Choroid plexus epithelial cell (primary cell): Measurements from ENCODE around the gene SBF1.
"Not testable (repeated sequence)": the region's sequence is repeated elsewhere in the genome, so short reads cannot be mapped to it uniquely, and the experiment has no call there.

ENCODE experiments used
- DNase-seq: peaks from one replicate; pipeline ENCODE4 v3.0.0-alpha.2; 2010; ENCODE audit warnings: low read depth
- H3K4me3 ChIP-seq: 2 replicates; pipeline ENCODE4 v1.5.1; 2011; ENCODE audit warnings: low read depth, mild to moderate bottlenecking, control low read depth, low read length, moderate library complexity
- TF ChIP-seq, protein P1 (sequence below): conservative IDR thresholded peaks from 2 replicates; pipeline ENCODE4 v1.5.1; 2011; ENCODE audit warnings: low read depth, mild to moderate bottlenecking, control low read depth, inconsistent platforms, low read length, moderate library complexity

SBF1 gene

DNA sequence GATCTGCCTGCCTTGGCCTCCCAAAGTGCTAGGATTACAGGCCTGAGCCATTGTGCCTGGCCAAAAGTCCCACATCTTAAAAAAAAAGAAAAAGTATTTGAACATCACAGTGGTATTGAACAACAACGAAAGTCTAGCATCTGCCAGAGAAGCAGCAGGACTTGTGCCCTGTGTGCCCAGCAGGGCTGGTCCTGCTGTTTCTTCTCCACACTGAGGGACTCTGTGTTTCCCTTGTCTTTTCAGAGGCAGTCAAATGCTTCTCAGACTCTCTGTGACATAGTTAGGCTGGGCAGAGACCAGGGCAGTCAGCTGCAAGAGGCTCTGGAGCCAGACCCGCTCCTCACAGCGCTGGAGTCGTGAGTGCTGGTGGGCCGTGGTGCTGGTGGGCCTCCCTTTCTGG lies 56.2 kb downstream of the SBF1 start:
- no peak overlapping the region for H3K4me3 ChIP-seq
- TF ChIP-seq, protein P1, sequence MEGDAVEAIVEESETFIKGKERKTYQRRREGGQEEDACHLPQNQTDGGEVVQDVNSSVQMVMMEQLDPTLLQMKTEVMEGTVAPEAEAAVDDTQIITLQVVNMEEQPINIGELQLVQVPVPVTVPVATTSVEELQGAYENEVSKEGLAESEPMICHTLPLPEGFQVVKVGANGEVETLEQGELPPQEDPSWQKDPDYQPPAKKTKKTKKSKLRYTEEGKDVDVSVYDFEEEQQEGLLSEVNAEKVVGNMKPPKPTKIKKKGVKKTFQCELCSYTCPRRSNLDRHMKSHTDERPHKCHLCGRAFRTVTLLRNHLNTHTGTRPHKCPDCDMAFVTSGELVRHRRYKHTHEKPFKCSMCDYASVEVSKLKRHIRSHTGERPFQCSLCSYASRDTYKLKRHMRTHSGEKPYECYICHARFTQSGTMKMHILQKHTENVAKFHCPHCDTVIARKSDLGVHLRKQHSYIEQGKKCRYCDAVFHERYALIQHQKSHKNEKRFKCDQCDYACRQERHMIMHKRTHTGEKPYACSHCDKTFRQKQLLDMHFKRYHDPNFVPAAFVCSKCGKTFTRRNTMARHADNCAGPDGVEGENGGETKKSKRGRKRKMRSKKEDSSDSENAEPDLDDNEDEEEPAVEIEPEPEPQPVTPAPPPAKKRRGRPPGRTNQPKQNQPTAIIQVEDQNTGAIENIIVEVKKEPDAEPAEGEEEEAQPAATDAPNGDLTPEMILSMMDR = no peak
- no peak for DNase-seq

DNA sequence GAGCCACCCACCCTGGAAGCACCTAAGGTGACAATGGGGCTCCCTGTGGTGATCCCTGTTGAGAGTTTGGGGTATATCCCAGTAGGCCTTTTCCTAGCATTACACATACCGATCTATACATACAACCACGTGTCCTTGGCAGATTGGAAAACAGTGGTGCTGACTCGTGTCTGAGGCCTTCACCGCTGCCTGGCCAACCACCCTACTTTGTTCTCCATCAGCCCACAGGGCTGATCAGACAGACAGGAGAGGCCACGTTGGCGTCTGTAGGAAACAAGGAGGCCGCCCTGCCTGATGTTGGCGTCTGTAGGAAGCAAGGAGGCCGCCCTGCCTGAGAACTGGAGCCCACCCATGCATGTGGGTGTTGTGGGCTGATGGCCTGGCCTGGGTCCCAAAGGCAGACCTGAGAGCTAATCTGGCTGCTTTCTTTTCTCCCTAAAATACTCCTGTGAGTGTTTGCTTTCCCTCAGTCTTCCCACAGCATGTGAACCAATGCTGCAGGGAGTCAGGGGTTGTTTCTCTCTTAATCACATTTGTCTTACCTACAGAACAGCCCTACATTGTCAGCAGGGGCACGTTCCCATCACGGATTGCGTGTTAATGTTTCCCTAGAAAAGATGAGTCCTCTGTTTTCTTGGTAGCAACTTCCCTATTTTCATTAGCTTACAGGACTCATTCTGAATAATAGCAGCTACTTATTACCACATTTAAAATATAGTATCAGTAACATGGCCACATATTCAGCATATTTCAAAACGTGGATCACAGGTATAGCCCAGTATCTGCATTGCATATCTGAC lies 57.2 kb downstream of the SBF1 start:
- no peak overlapping the region for H3K4me3 ChIP-seq
- DNase-seq = no peak
- TF ChIP-seq, protein P1 = no peak

DNA sequence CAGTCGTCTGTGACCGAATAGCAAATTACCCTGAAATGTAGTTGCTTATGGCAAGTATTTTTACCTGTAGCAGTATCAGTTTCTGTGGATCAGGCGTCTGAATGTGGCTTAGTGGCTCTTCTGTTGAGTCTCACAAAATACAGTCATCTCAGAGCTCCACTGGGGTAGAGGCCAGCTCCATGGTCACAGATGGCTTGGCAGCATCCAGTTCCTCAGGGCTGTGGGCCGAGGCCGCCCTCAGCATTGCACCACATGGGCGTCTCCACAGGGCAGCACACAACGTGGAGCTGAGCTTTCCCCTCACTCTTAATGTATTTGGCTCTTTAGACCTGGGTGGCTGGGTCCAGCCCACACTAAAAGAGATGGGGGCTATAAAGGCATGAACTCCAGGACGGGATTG lies 57.8 kb downstream of the SBF1 start:
- TF ChIP-seq, protein P1 = no peak
- DNase-seq = no peak
- no peak overlapping the region for H3K4me3 ChIP-seq

DNA sequence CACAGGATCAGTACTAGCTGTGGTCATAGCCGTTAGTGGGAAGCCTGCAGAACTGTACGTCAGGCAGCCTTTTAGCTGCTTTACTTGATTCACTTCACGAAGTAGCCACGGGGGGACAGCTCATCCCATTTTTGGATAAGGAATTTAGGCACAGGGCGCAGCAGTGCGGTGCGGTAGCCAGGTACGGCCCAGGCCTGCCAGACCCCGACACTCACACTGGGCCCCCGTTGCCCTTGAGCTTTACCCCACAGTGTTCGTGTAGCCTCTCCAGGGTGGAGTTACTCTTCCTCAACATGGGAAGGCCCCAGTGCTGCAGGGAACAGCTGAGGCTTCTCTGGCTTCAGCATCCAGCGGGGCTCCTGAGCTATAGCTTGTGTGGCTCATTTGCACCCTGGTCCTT lies 59.4 kb downstream of the SBF1 start:
- TF ChIP-seq, protein P1 = no peak
- DNase-seq = no peak
- H3K4me3 ChIP-seq = no peak overlapping the region

DNA sequence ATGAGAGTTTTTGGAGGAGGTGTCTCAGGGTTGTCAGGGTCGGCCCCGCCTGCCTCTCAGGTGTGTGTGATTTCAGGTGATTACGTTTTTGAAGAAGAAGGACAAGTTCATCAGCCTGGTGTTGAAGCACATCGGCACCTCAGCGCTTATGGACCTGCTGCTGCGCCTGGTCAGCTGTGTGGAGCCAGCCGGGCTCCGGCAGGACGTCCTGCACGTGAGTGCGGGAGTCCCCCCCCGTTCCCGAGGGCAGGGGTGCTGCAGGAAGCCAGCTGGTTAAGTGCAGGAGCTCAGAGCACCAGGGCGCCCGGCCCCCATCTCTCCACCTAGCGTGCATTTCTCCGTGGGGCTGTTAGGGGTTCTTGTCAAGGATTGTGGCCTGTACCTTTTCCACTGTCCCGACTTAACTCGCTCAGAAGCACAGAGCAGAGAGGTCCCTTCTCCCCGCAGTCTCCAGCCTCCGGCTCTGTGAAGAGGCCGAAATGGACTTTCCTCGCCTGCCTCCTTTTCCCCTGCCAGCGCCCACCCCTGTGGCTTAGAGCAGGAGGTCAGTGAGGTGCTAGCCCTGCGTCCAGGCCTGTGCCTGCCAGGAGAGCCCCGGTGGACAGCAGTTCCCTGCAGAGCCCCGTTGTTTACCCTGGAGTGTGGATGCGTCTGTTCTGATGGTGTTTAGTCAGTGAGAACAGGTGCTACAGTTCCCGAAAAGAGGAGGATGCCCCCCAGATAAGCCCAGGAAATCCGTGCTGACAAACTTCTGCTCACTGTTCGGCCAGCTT lies 60.2 kb downstream of the SBF1 start:
- TF ChIP-seq, protein P1 = no peak
- H3K4me3 ChIP-seq = no peak overlapping the region
- DNase-seq = no peak

DNA sequence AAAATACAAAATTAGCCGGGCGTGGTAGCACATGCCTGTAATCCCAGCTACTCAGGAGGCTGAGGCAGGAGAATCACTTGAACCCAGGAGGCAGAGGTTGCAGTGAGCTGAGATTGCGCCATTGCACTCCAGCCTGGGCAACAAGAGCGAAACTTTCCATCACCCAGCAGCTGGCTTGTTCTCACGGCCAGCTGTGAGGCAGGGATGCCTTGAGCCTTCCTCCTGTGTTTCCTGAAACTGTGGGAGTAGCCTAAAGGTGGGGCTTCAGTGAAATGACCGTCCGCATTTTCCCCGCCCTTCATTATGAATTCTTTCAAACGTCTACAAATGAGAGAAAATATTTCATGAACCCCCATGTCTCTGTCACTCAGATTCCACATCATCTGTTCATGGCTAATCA lies 65.9 kb downstream of the SBF1 start:
- not testable (repeated sequence) for H3K4me3 ChIP-seq, DNase-seq

DNA sequence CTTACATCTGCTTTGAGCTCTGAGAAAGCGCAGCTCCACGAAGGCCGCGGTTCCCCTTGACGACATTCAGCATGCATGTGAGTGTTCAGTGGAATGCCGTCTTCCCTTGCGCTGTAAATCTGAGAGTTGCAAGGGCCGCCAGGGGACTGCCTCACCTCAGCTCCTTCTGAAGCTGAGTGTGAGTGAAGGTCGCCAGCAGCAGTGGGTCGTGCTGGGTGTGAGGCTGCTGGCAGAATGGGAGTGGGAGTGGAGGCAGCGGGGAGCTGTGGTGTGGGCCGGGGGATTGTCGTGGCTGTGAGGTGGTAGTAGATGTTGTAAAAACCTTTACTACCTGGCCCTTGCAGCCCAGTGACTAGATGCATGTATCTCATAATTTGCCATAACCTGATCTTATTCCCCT lies 66.5 kb downstream of the SBF1 start:
- no peak overlapping the region for H3K4me3 ChIP-seq
- DNase-seq = no peak
- TF ChIP-seq, protein P1 = no peak
